ENCODE data around the gene ARHGAP6.

The ARHGAP6 gene

DNA sequence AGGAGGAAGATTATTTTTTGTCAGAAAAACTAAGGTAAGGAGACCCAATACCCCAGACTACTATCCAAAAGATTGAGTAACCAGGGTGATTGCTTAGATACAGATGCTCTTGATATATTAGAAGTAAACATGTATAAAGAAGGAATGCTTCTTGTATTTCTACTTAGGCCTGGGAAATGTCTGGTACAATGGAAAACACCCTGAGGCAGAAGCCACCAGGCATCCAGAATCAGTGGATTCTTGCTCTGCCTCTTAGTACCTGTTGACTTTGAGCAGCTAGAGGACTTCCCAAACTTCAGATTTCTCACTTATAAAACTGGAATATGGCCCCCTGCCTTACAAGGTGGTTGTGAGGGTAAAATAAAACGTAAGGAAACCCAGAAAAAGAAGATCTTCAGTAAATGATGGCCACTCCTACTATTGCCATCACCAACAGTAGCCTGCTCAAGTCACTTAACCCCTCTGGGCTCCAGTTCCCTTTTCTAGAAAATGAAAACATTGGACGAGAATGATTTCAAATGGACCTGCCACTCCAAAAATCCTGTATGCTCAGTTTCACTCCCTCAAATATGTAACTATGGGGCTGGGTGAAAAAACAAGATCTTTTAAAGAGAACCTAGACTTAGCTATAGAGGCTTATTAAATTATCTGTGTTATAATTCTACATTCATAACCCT is 315.9 kb downstream of the ARHGAP6 start:
- TF ChIP-seq, protein P1, sequence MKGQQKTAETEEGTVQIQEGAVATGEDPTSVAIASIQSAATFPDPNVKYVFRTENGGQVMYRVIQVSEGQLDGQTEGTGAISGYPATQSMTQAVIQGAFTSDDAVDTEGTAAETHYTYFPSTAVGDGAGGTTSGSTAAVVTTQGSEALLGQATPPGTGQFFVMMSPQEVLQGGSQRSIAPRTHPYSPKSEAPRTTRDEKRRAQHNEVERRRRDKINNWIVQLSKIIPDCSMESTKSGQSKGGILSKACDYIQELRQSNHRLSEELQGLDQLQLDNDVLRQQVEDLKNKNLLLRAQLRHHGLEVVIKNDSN (IDR thresholded peaks at IDR 0.05): no peak
- TF ChIP-seq NFIC (IDR thresholded peaks at IDR 0.05) (no peak), ZBTB7A (IDR thresholded peaks at IDR 0.05; ENCODE audit: low read depth) (no peak), EGR1 (IDR thresholded peaks at IDR 0.05) (no peak), CREB1 (IDR thresholded peaks at IDR 0.05; ENCODE audit: low read depth) (no peak), YY1 (IDR thresholded peaks at IDR 0.05; ENCODE audit: low read depth) (no peak), TEAD4 (IDR thresholded peaks at IDR 0.05) (no peak), CEBPB (IDR thresholded peaks at IDR 0.05) (no peak), TAF1 (IDR thresholded peaks at IDR 0.05; ENCODE audit: low read depth) (no peak), EP300 (IDR thresholded peaks at IDR 0.05; ENCODE audit: borderline replicate concordance) (no peak), FOXM1 (IDR thresholded peaks at IDR 0.05; ENCODE audit: borderline replicate concordance, low read depth) (no peak), TCF12 (IDR thresholded peaks at IDR 0.05; ENCODE audit: low read depth) (no peak)
- TF ChIP-seq, protein P2, sequence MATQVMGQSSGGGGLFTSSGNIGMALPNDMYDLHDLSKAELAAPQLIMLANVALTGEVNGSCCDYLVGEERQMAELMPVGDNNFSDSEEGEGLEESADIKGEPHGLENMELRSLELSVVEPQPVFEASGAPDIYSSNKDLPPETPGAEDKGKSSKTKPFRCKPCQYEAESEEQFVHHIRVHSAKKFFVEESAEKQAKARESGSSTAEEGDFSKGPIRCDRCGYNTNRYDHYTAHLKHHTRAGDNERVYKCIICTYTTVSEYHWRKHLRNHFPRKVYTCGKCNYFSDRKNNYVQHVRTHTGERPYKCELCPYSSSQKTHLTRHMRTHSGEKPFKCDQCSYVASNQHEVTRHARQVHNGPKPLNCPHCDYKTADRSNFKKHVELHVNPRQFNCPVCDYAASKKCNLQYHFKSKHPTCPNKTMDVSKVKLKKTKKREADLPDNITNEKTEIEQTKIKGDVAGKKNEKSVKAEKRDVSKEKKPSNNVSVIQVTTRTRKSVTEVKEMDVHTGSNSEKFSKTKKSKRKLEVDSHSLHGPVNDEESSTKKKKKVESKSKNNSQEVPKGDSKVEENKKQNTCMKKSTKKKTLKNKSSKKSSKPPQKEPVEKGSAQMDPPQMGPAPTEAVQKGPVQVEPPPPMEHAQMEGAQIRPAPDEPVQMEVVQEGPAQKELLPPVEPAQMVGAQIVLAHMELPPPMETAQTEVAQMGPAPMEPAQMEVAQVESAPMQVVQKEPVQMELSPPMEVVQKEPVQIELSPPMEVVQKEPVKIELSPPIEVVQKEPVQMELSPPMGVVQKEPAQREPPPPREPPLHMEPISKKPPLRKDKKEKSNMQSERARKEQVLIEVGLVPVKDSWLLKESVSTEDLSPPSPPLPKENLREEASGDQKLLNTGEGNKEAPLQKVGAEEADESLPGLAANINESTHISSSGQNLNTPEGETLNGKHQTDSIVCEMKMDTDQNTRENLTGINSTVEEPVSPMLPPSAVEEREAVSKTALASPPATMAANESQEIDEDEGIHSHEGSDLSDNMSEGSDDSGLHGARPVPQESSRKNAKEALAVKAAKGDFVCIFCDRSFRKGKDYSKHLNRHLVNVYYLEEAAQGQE (IDR thresholded peaks at IDR 0.05; ENCODE audit: low read depth): no peak
- TF ChIP-seq, protein P3, sequence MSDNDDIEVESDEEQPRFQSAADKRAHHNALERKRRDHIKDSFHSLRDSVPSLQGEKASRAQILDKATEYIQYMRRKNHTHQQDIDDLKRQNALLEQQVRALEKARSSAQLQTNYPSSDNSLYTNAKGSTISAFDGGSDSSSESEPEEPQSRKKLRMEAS (IDR thresholded peaks at IDR 0.05): no peak

DNA sequence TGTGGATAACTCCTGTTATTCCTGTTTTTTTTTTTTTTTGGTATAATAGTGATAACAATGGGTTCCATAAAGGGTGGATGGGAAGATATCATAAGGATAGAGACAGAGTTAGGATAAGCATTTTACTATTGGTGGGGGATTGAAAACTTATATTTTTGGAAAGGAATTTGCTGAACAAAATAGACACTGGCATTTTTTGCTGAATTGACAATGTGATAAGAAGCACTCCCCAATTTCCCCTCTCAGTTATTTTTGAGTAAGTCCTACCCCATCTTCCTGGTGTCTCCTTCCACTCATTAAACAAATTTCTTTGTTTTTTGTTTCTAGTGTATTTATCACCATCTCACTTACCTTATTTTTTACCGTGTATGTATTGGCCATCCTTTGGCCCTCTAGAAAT is 316.7 kb downstream of the ARHGAP6 start:
- TF ChIP-seq EGR1 (IDR thresholded peaks at IDR 0.05) (no peak), NFIC (IDR thresholded peaks at IDR 0.05) (no peak), EP300 (IDR thresholded peaks at IDR 0.05; ENCODE audit: borderline replicate concordance) (no peak), YY1 (IDR thresholded peaks at IDR 0.05; ENCODE audit: low read depth) (no peak), ZBTB7A (IDR thresholded peaks at IDR 0.05; ENCODE audit: low read depth) (no peak), FOXM1 (IDR thresholded peaks at IDR 0.05; ENCODE audit: borderline replicate concordance, low read depth) (no peak), CREB1 (IDR thresholded peaks at IDR 0.05; ENCODE audit: low read depth) (no peak)
- TF ChIP-seq, protein P2 (IDR thresholded peaks at IDR 0.05; ENCODE audit: low read depth): no peak

DNA sequence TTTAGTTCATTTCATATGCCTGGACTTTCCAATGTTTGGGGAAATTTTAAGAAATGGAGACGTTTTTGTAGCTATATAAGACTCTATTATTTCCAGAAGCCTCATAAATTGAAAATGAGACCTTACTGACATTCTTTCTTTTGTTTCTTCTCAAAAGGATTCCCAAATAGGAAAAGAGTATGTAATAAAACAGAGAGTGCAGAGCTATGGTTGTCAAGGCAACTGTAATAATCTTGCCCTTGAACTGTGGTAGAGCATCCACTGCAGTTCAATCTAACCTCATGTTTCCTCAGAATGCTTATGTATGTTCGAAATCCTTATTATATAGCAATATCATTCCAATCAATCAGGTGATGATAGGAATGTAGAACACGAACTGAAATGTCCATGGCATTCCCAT is 318.4 kb downstream of the ARHGAP6 start:
- no peak for TF ChIP-seq YY1 (IDR thresholded peaks at IDR 0.05; ENCODE audit: low read depth)

DNA sequence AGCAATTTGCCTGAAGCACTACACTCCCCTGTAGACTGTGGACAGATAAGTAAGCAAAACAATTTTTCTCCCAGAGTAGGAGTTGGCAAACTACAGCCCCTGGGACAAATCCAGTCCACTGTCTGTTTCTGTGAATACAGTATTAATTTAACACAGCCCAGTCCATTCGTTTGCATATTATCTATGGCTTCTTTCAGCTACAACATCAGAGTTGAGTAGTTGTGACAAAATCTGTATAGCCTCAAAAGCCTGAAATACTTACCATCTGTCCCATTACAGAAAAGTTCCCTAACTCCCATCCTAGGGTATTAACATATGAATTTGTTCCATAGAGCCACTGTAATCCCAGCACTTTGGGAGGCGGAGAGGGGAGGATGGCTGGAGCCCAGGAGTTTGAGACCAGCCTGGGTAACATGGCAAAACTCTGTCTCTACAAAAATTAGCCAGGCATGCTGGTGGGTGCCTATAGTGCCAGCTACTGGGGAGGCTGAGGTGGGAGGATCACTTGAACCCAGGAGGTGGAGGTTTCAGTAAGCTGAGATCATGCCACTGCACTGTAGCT is 319.5 kb downstream of the ARHGAP6 start:
- TF ChIP-seq RAD21 (IDR thresholded peaks at IDR 0.05; ENCODE audit: low read depth) (no peak), EGR1 (IDR thresholded peaks at IDR 0.05) (no peak), TEAD4 (IDR thresholded peaks at IDR 0.05) (no peak), EP300 (IDR thresholded peaks at IDR 0.05; ENCODE audit: borderline replicate concordance) (no peak), CREB1 (IDR thresholded peaks at IDR 0.05; ENCODE audit: low read depth) (no peak), FOXM1 (IDR thresholded peaks at IDR 0.05; ENCODE audit: borderline replicate concordance, low read depth) (no peak), CEBPB (IDR thresholded peaks at IDR 0.05) (no peak)
- TF ChIP-seq, protein P2 (IDR thresholded peaks at IDR 0.05; ENCODE audit: low read depth): no peak
- TF ChIP-seq, protein P3 (IDR thresholded peaks at IDR 0.05): no peak

DNA sequence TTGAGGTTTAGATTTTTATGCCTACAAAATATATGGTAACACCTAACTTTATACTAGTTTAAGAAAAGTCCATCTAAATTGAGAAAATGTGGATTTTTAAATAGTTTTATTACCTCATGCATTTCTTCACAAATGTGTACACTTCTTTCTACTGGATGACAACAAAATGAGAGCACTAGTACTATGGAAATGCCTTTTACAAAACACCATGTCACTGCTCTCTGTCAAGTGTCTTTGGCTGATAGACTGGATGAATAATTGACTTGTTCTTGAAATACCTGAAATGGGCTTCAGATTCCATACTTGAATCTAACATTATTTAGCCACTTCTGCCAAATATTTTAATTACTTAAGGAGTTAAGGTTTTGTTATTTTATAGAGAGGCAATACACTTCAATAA is 323.0 kb downstream of the ARHGAP6 start:
- TF ChIP-seq, protein P2 (IDR thresholded peaks at IDR 0.05; ENCODE audit: low read depth): no peak
- TF ChIP-seq ZBTB7A (IDR thresholded peaks at IDR 0.05; ENCODE audit: low read depth): no peak
- TF ChIP-seq TCF12 (IDR thresholded peaks at IDR 0.05; ENCODE audit: low read depth): no peak
- TF ChIP-seq RAD21 (IDR thresholded peaks at IDR 0.05; ENCODE audit: low read depth): no peak
- TF ChIP-seq TAF1 (IDR thresholded peaks at IDR 0.05; ENCODE audit: low read depth): no peak
- TF ChIP-seq NFIC (IDR thresholded peaks at IDR 0.05): no peak
- TF ChIP-seq TEAD4 (IDR thresholded peaks at IDR 0.05): no peak
- TF ChIP-seq CREB1 (IDR thresholded peaks at IDR 0.05; ENCODE audit: low read depth): no peak
- TF ChIP-seq EP300 (IDR thresholded peaks at IDR 0.05; ENCODE audit: borderline replicate concordance): no peak
- TF ChIP-seq CEBPB (IDR thresholded peaks at IDR 0.05): no peak
- TF ChIP-seq FOXM1 (IDR thresholded peaks at IDR 0.05; ENCODE audit: borderline replicate concordance, low read depth): no peak
- no peak for TF ChIP-seq EGR1 (IDR thresholded peaks at IDR 0.05)
- TF ChIP-seq, protein P3 (IDR thresholded peaks at IDR 0.05): no peak
- TF ChIP-seq, protein P1 (IDR thresholded peaks at IDR 0.05): no peak
- TF ChIP-seq YY1 (IDR thresholded peaks at IDR 0.05; ENCODE audit: low read depth): no peak
